ENCODE data around the gene HOXC6. TPM values are rescaled to one million over a fixed set of nuclear protein-coding genes. Genes with fewer than 3 reads are reported as not detected.

The HOXC6 gene
- total and polyA plus RNA-seq, 9 of the 15 experiments (the other 6 are each of a cell fraction or from before 2014, with no cell fraction given): 0.06 to 4.0 (median 1.4) TPM

- Histone ChIP-seq H3K79me2 (ENCODE audit: control insufficient read depth, insufficient read depth, low read length) (no peaks in the 10 kb centered on the region), H3K9ac (ENCODE audit: insufficient read depth in 1 of 2, low read depth in 2 of 2, low read length in 2 of 2) (peak overlapping the region in 1 of 2 experiments; percentile 49; a peak in 1 of 4 replicates), H3K4me2 (ENCODE audit: insufficient read depth, low read length) (no peak overlapping the region), H3K9me3 (replicated peaks; ENCODE audit: control insufficient read depth, insufficient read depth, low read depth, low read length) (no peaks in the 10 kb centered on the region), H3K4me1 (replicated peaks in 1 of 2; ENCODE audit: control insufficient read depth in 2 of 2, insufficient read depth in 2 of 2, low read length in 2 of 2) (peaks cover 3 to 32% of the 10 kb centered on the region in 2 experiments; a peak in 4 of 5 replicates), H3K4me3 (no peak overlapping the region), H3K9me1 (ENCODE audit: control insufficient read depth, insufficient read depth, low read length) (no peaks in the 10 kb centered on the region), H2AFZ (ENCODE audit: low read depth, low read length) (no peak overlapping the region), H3K27ac (ENCODE audit: extremely low read depth, low read depth, low read length) (no peak overlapping the region), H3K36me3 (ENCODE audit: control insufficient read depth, insufficient read depth, low read length) (peaks cover 2% of the 10 kb centered on the region; the same call in 1 of the 3 replicates), H4K20me1 (replicated peaks; ENCODE audit: control insufficient read depth, insufficient read depth, low read length) (no peaks in the 10 kb centered on the region), H3K27me3 (ENCODE audit: control insufficient read depth in 2 of 2, insufficient read depth in 2 of 2, low read length in 2 of 2) (no peaks in the 10 kb centered on the region)
- ChIA-PET POLR2A (interaction anchor here (1.5 kb wide), 1 partner anchor 8 kb away, joined by 4 read pairs; no protein-coding TSS in a partner anchor), CTCF (ENCODE audit: low intra/inter-chr PET ratio) (no interaction called here)
- in situ Hi-C loops (cut with MboI): loop anchor here (10.0 kb wide), 1 partner anchor 169 kb away; no protein-coding TSS in a partner anchor
- no peak for ATAC-seq
- BruUV-seq (replicated peaks): no TSS peak
- 48% methylated on average over 7 of the region's 7 CpGs for WGBS (ENCODE audit: insufficient coverage, low coverage, missing lambda C conversion rate)
- intact Hi-C loops (cut with micrococcal nuclease): no loop called here
- FAIRE-seq: no peak
- no peak for DNase-seq (ENCODE audit: extremely low read depth in 1 of 4, low spot score in 3 of 4)
- TF ChIP-seq TFAP4 (CRISPR knock-in tag; IDR thresholded peaks at IDR 0.05; ENCODE audit: borderline replicate concordance) (peak; percentile 53; the same call in 1 of the 2 replicates), PKNOX1 (IDR thresholded peaks at IDR 0.05) (0 out of 2 replicates have a peak, but pooled peaks have one; percentile 15), NUFIP1 (IDR thresholded peaks at IDR 0.05; ENCODE audit: partially characterized antibody) (no peak), NFXL1 (CRISPR knock-in tag; IDR thresholded peaks at IDR 0.05) (no peak), SMC3 (conservative IDR thresholded peaks at IDR 0.05; ENCODE audit: insufficient read depth, low read depth, low read length) (no peak), L3MBTL2 (IDR thresholded peaks at IDR 0.05) (0 out of 2 replicates have a peak, but pooled peaks have one; percentile 20)
These were observed 2.5 kb upstream of the HOXC6 start for GRCh38 chr12:54025499-54026405.
